Suprapubic skin (tissue), 4 donors: ENCODE results near the gene SF3A2. TPM values are rescaled to one million over a fixed set of nuclear protein-coding genes. Genes with fewer than 3 reads are reported as not detected.

ENCODE experiments used
- DNase-seq, 2 donors: peaks; one replicate each; pipeline ENCODE4 v3.0.0-alpha.2; 2019; ENCODE audit warnings: low spot score in 2 of 2
- H3K27ac ChIP-seq: fragments of 200-600 bp; sonication (generic); one replicate; pipeline ENCODE4 v1.5.1; 2019
- H3K27me3 ChIP-seq: fragments of 200-600 bp; sonication (generic); one replicate; pipeline ENCODE4 v1.5.1; 2019
- H3K36me3 ChIP-seq: fragments of 200-600 bp; sonication (generic); one replicate; pipeline ENCODE4 v1.5.1; 2019
- H3K4me1 ChIP-seq: fragments of 200-600 bp; sonication (generic); one replicate; pipeline ENCODE4 v1.5.1; 2019
- H3K4me3 ChIP-seq: fragments of 200-600 bp; sonication (generic); one replicate; pipeline ENCODE4 v1.5.1; 2019; ENCODE audit warnings: mild to moderate bottlenecking
- H3K9me3 ChIP-seq: fragments of 200-600 bp; sonication (generic); one replicate; pipeline ENCODE4 v1.5.1; 2019
- EP300 ChIP-seq: sonication (generic); formaldehyde crosslinking; IDR thresholded peaks from one replicate; pipeline ENCODE4 v1.6.1; 2017; ENCODE audit warnings: antibody characterized with exemption
- POLR2A ChIP-seq, 2 donors: fragments of 450-650 bp; IDR thresholded peaks; one replicate each; pipeline ENCODE4 v1.6.1; 2017; ENCODE audit warnings: antibody characterized with exemption in 2 of 2, mild to moderate bottlenecking in 2 of 2, moderate library complexity in 2 of 2
- POLR2AphosphoS5 ChIP-seq, 3 donors: sonication (generic); formaldehyde crosslinking; IDR thresholded peaks; one replicate each; pipeline ENCODE4 v1.6.1; 2017; ENCODE audit warnings: antibody characterized with exemption in 3 of 3
- WGBS: methylation state at CpG from one replicate; pipeline ENCODE4 v1.1.5; 2018; 5-methylcytosine and 5-hydroxymethylcytosine counted together
- total RNA-seq, 4 donors: library from RNA; depleted of rRNA; stranded (reverse); fragments of >200 nt; gene quantifications; one replicate each; pipeline ENCODE4 v1.1.0, GENCODE V29; 2016
- TF ChIP-seq, protein P1 (sequence below), 2 donors: fragments of 200-600 bp in 1 of 2; fragments of 450-650 bp in 1 of 2; sonication (generic) in 1 of 2; IDR thresholded peaks; one replicate each; pipeline ENCODE4 v1.5.1; 2016 to 2019; ENCODE audit warnings: antibody characterized with exemption in 2 of 2, mild to moderate bottlenecking in 1 of 2, moderate library complexity in 1 of 2

The SF3A2 gene, protein sequence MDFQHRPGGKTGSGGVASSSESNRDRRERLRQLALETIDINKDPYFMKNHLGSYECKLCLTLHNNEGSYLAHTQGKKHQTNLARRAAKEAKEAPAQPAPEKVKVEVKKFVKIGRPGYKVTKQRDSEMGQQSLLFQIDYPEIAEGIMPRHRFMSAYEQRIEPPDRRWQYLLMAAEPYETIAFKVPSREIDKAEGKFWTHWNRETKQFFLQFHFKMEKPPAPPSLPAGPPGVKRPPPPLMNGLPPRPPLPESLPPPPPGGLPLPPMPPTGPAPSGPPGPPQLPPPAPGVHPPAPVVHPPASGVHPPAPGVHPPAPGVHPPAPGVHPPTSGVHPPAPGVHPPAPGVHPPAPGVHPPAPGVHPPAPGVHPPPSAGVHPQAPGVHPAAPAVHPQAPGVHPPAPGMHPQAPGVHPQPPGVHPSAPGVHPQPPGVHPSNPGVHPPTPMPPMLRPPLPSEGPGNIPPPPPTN
- total RNA-seq, result 100 to 1,000 TPM in 1 of 4 donors, 10 to 100 TPM in 3; 48.0 to 103 (median 64.8) TPM

DNA sequence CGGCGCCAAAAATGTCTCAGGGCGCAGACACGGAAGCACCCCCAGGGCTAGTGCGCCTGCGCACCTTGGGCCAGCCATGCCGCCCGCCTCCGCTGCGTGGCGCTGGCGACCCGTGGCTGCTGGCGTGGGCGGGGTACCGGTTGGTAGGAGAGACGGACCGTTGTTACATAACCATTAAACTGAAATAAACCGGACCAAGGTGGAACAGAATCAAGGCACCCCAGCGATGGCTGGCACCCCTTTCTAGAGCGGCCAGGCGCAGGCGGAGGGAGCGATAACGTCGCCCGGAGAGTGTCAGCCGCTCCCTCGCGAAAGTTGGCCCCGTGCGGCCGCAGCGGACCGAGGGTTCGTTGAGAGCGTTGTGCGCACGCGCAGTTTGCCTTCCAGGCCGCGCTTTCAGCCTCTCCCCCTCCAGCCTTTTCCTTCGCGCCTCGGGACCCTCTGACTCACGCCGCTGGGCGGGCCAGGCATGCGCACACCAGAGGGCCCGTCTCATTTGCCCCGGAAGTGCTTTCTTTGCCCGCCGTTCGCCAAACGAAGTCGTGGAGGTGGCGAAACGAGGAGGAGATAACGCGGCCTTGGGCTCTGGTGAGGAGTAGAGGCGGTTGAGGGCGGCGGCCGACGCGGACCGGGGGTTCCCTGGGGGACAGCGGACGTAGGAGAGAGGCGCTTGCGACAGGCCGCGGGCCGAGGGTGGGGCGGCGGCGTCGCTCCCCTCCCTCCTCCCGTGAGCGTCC lies at the start of gene SF3A2, which contains the start of gene PLEKHJ1:
SF3A2 (plus strand) TSS at position 511 of the 737 bp plus-strand sequence. CDS start 6,595 bp downstream, outside the sequence.
PLEKHJ1 (minus strand) TSS at position 16 of the 737 bp plus-strand sequence. CDS start 81 bp downstream, outside the sequence.
- TF ChIP-seq EP300 (no peak), POLR2A (IDR thresholded peaks at IDR 0.05) (peak in 1 of 2 donors; percentile 55), POLR2AphosphoS5 (IDR thresholded peaks at IDR 0.05) (peak; percentile 36 to 92 (median 83))
- TF ChIP-seq, protein P1, sequence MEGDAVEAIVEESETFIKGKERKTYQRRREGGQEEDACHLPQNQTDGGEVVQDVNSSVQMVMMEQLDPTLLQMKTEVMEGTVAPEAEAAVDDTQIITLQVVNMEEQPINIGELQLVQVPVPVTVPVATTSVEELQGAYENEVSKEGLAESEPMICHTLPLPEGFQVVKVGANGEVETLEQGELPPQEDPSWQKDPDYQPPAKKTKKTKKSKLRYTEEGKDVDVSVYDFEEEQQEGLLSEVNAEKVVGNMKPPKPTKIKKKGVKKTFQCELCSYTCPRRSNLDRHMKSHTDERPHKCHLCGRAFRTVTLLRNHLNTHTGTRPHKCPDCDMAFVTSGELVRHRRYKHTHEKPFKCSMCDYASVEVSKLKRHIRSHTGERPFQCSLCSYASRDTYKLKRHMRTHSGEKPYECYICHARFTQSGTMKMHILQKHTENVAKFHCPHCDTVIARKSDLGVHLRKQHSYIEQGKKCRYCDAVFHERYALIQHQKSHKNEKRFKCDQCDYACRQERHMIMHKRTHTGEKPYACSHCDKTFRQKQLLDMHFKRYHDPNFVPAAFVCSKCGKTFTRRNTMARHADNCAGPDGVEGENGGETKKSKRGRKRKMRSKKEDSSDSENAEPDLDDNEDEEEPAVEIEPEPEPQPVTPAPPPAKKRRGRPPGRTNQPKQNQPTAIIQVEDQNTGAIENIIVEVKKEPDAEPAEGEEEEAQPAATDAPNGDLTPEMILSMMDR (IDR thresholded peaks at IDR 0.05), result peak; percentile 99 to 100
- Histone ChIP-seq H3K9me3 (no peaks in the 10 kb centered on the region), H3K4me1 (peaks cover 81% of the 10 kb centered on the region), H3K27ac (peak within 1 kb of the TSS; percentile 94), H3K36me3 (peaks cover 19% of the 10 kb centered on the region), H3K27me3 (no peaks in the 10 kb centered on the region), H3K4me3 (peak within 1 kb of the TSS; percentile 92)
- DNase-seq, result peak; percentile 98
- no CpG with 5 or more reads among the region's 80 CpGs for WGBS

DNA sequence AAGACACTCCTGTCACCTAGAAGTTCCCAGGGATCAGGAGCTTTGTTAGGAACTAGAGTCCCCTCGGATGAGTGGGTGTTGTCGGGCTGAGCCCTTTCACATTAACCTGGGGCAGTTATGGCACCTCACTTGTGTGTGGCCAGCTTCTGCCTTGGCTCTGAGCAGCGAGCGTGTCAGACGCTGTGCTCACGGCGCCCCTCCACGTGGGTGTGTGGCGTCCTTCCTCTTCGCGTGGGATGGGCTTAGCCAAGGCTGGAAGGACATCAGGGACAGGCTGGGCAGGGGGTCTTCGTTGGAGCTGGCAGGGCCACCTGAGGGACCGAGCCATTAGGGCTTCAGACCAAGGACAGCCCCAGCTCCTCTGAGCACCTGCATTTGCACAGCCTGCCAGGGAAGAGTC lies 49.5 kb upstream of the SF3A2 start:
- no peak overlapping the region for H3K4me3 ChIP-seq
- H3K9me3 ChIP-seq, result no peaks in the 10 kb centered on the region
- peaks cover 69% of the 10 kb centered on the region for H3K36me3 ChIP-seq
- TF ChIP-seq, protein P1 (IDR thresholded peaks at IDR 0.05), result no peak
- TF ChIP-seq EP300, result no peak
- TF ChIP-seq POLR2AphosphoS5 (IDR thresholded peaks at IDR 0.05), result no peak
- TF ChIP-seq POLR2A (IDR thresholded peaks at IDR 0.05), result no peak
- H3K27ac ChIP-seq, result no peak overlapping the region
- no peak for DNase-seq
- 81% methylated on average over 2 of the region's 13 CpGs for WGBS
- peaks cover 28% of the 10 kb centered on the region for H3K4me1 ChIP-seq
- H3K27me3 ChIP-seq, result no peaks in the 10 kb centered on the region

DNA sequence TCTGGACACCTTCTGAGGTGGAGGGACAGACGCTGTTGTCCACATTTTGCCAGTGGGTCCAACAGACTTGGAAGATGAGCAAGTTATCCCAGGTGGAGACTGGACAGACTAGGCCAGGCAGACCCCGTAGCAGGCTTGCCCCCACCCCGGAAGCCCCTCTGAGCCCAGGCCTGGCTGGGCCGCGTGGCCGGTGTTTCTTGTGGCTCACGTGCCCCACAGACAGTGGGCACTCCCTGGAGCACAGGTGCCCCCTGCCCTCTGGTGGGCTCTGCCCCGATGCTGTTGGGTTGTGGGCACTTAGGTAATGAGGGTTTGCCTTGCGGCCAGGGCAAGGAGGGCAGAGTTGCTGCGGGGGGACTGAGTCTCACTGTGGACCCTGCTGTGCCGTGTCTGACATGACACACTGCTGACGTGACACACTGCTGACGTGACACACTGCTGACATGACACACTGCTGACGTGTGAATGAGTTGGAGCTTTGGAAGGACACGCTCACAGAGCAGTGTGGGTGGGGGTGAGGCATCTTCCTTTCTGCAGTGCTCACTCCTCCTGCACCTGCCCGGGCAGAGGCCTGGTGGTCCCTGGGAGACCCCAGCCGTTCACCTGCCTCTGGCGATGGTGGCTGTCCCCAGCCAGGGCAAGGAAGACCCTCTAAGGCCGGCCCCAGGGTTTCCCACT lies 47.8 kb upstream of the SF3A2 start:
- no peaks in the 10 kb centered on the region for H3K9me3 ChIP-seq
- DNase-seq, result no peak
- peaks cover 28% of the 10 kb centered on the region for H3K4me1 ChIP-seq
- H3K27me3 ChIP-seq, result no peaks in the 10 kb centered on the region
- H3K36me3 ChIP-seq, result peaks cover 67% of the 10 kb centered on the region
- H3K4me3 ChIP-seq, result no peak overlapping the region
- no peak overlapping the region for H3K27ac ChIP-seq
- no peak for TF ChIP-seq POLR2A (IDR thresholded peaks at IDR 0.05)
- no peak for TF ChIP-seq EP300
- WGBS, result 100% methylated on average over 1 of the region's 19 CpGs

DNA sequence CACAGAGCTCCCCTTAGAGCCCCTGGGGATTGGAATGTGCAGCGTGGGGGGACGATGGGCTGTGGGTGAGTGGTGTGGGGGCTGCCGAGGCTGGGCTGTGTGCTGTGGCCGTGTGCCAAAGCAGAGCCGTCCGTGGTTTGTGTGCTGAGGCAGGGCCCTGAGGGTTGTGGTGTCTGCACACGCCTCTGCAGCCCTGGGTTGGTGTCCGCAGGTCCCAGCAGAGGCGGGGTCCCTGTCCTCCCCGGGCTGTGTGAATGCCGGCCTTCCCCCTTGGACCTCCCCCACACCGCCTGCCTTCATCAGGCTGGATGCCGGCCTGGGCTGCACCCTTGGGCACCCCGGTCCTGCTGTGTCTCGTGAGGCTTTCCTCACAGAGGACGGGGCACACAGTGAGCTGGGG lies 46.7 kb upstream of the SF3A2 start:
- Histone ChIP-seq H3K27ac (no peak overlapping the region), H3K9me3 (no peaks in the 10 kb centered on the region), H3K36me3 (peaks cover 72% of the 10 kb centered on the region), H3K27me3 (no peaks in the 10 kb centered on the region), H3K4me3 (no peak overlapping the region), H3K4me1 (peaks cover 28% of the 10 kb centered on the region)
- WGBS, result no CpG with 5 or more reads among the region's 16 CpGs
- no peak for DNase-seq
- no peak for TF ChIP-seq EP300
- TF ChIP-seq POLR2AphosphoS5 (IDR thresholded peaks at IDR 0.05), result no peak
- TF ChIP-seq POLR2A (IDR thresholded peaks at IDR 0.05), result no peak
- TF ChIP-seq, protein P1 (IDR thresholded peaks at IDR 0.05), result no peak

DNA sequence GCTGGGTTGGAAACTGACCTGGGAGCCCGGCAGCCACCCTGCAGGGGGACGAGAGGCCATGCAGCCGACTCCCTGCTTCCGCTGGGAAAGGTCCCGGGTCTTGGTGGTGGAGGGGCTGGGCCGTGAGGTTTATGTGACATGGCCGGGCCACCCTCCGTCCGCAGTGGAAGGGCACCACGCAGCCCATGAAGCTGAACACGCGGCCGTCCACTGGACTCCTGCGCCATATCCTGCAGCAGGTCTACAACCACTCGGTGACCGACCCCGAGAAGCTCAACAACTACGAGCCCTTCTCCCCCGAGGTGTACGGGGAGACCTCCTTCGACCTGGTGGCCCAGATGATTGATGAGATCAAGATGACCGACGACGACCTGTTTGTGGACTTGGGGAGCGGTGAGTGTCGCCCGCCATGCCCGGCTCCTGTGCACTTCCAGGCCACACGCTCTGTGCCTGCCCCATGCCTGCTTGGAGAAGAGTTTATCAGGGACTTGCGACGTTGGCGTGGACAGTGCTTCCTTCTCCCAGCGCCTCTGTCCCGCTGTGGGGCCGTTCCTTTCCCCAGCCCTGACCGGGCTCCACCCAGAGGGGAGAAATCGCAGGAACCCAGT lies 45.7 kb upstream of the SF3A2 start:
- H3K36me3 ChIP-seq, result peaks cover 83% of the 10 kb centered on the region
- 91% methylated on average over 26 of the region's 37 CpGs for WGBS
- H3K4me1 ChIP-seq, result peaks cover 18% of the 10 kb centered on the region
- no peak overlapping the region for H3K27ac ChIP-seq
- no peak overlapping the region for H3K4me3 ChIP-seq
- no peaks in the 10 kb centered on the region for H3K9me3 ChIP-seq
- no peak for DNase-seq
- TF ChIP-seq POLR2AphosphoS5 (IDR thresholded peaks at IDR 0.05) (no peak), EP300 (no peak), POLR2A (IDR thresholded peaks at IDR 0.05) (no peak)
- TF ChIP-seq, protein P1 (IDR thresholded peaks at IDR 0.05), result no peak
- H3K27me3 ChIP-seq, result no peaks in the 10 kb centered on the region
